GM12892 (cell line): ENCODE measurements around the gene SERINC4.
A peak's percentile ranks its signal among the peaks of the same experiment; 100 is the strongest.
"Not testable (repeated sequence)": the region's sequence is repeated elsewhere in the genome, so short reads cannot be mapped to it uniquely, and the experiment has no call there.

Experiments
- DNase-seq: peaks from one replicate; pipeline ENCODE4 v3.0.0; 2011; ENCODE audit not compliant: insufficient read length
- FAIRE-seq: peaks from 2 replicates; lab custom pipeline; 2011; peaks lifted over from hg19 to GRCh38; lab: Jason Lieb, UNC
- POLR2A ChIP-seq: IDR thresholded peaks from 2 replicates; pipeline ENCODE4 v1.6.1; 2011; ENCODE audit warnings: low read depth, low read length, control low read depth
- POLR2AphosphoS5 ChIP-seq: IDR thresholded peaks from 2 replicates; pipeline ENCODE4 v1.6.1; 2011; ENCODE audit warnings: low read depth, low read length, control low read depth
- TAF1 ChIP-seq: IDR thresholded peaks from 2 replicates; pipeline ENCODE4 v1.6.1; 2011; ENCODE audit warnings: low read depth, mild to moderate bottlenecking, control low read depth, low read length, borderline replicate concordance

SERINC4 gene

GRCh38 chr15:43771816-43772215 lies 28.2 kb downstream of the SERINC4 start:
- TF ChIP-seq POLR2AphosphoS5 (peak; percentile 22; the same call in 1 of the 2 replicates), TAF1 (no peak)
- DNase-seq (no peak), FAIRE-seq (no peak)

GRCh38 chr15:43769584-43770228 lies 30.3 kb downstream of the SERINC4 start:
- FAIRE-seq = peak; percentile 33
- TF ChIP-seq POLR2A (no peak), POLR2AphosphoS5 (no peak), TAF1 (no peak)
- no peak for DNase-seq

- TF ChIP-seq TAF1 = no peak
- no peak for TF ChIP-seq POLR2AphosphoS5
- TF ChIP-seq POLR2A = no peak
- no peak for DNase-seq
- no peak for FAIRE-seq
Measured at GRCh38 chr15:43763819-43764446, 36.1 kb downstream of the SERINC4 start.

GRCh38 chr15:43762824-43763223 lies 37.2 kb downstream of the SERINC4 start:
- DNase-seq (no peak), FAIRE-seq (peak; percentile 50)
- TF ChIP-seq POLR2A (no peak), POLR2AphosphoS5 (no peak), TAF1 (no peak)

GRCh38 chr15:43751885-43752284 lies 48.1 kb downstream of the SERINC4 start:
- FAIRE-seq (no peak), DNase-seq (no peak)
- TF ChIP-seq TAF1 (no peak), POLR2A (no peak), POLR2AphosphoS5 (no peak)

- peak; percentile 51 for FAIRE-seq
- TF ChIP-seq POLR2A (no peak), TAF1 (no peak), POLR2AphosphoS5 (no peak)
- no peak for DNase-seq
Measured at GRCh38 chr15:43749690-43750345, 50.2 kb downstream of the SERINC4 start.

- TF ChIP-seq TAF1 (no peak), POLR2AphosphoS5 (no peak), POLR2A (no peak)
- FAIRE-seq (no peak), DNase-seq (no peak)
Measured at GRCh38 chr15:43748376-43748775, 51.6 kb downstream of the SERINC4 start.

- peak; percentile 57 for FAIRE-seq
- DNase-seq = not testable (repeated sequence)
Measured at GRCh38 chr15:43746903-43747309, 53.1 kb downstream of the SERINC4 start.

- peak; percentile 91 for FAIRE-seq
- DNase-seq = peak; percentile 84
- TF ChIP-seq POLR2A = peak; percentile 89; the same call in 1 of the 2 replicates
- peak; percentile 81 for TF ChIP-seq TAF1
- peak; percentile 75 for TF ChIP-seq POLR2AphosphoS5
Measured at GRCh38 chr15:43746245-43746902, 53.6 kb downstream of the SERINC4 start, which contains the start of gene PDIA3. PDIA3 (plus strand) TSS chr15:43746438; CDS start chr15:43746540, 102 bp downstream.
